Measurements from ENCODE around the gene NFIC. TPM values are rescaled to one million over a fixed set of nuclear protein-coding genes. Genes with fewer than 3 reads are reported as not detected.

NFIC gene
- total RNA-seq, 1 donor from 2014 or later: 1.1 TPM

DNA sequence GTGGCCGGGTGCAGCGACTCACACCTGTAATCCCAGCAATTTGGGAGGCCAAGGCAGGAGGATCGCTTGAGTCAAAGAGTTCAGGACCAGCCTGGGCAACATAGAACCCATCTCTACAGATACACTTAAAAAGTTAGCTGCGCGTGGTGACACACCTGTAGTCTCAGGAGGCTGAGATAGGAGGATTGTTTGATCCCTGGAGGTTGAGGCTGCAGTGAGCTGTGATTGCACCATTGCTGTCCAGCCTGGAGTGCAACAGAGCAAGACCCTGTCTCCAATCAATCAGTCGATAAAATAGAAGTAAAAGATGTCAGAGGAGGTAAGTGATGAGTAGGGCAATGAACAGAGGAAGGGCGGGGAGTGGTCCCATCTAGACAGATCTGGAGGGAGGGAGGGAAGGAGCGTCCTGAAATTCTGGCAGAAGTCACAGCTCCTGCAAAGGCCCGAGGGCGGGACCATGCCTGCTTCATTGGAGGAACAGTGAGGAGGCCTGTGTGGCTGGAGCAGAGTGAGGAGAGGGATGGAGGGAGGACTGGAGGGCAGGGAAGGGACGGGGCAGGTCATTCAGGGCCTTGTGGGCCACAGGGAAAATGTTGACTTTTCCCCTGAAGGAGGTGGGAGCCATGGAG is 104.2 kb downstream of the NFIC start:
- DNase-seq (ENCODE audit: low spot score): no peak
- H3K4me1 Mint-ChIP-seq: no peaks in the 10 kb centered on the region
- H3K9me3 Mint-ChIP-seq: peaks cover 15% of the 10 kb centered on the region
- Histone ChIP-seq H3K4me3 (no peak overlapping the region), H3K79me2 (ENCODE audit: low read depth) (no peaks in the 10 kb centered on the region), H3K27ac (no peak overlapping the region), H3K9me3 (ENCODE audit: low read depth) (no peaks in the 10 kb centered on the region), H3K4me1 (no peaks in the 10 kb centered on the region), H3K4me2 (no peak overlapping the region), H3K36me3 (no peaks in the 10 kb centered on the region), H3K9ac (no peak overlapping the region), H4K20me1 (ENCODE audit: low read depth) (no peaks in the 10 kb centered on the region), H2AFZ (replicated peaks) (no peak overlapping the region), H3F3A (ENCODE audit: low read depth) (no peaks in the 10 kb centered on the region), H3K27me3 (peaks cover 77% of the 10 kb centered on the region)
- no peaks in the 10 kb centered on the region for H3K36me3 Mint-ChIP-seq
- no peak overlapping the region for H3K4me3 Mint-ChIP-seq
- TF ChIP-seq EZH2 (IDR thresholded peaks at IDR 0.05) (no peak), EZH2phosphoT487 (IDR thresholded peaks at IDR 0.05) (no peak)
- TF ChIP-seq, protein P1, sequence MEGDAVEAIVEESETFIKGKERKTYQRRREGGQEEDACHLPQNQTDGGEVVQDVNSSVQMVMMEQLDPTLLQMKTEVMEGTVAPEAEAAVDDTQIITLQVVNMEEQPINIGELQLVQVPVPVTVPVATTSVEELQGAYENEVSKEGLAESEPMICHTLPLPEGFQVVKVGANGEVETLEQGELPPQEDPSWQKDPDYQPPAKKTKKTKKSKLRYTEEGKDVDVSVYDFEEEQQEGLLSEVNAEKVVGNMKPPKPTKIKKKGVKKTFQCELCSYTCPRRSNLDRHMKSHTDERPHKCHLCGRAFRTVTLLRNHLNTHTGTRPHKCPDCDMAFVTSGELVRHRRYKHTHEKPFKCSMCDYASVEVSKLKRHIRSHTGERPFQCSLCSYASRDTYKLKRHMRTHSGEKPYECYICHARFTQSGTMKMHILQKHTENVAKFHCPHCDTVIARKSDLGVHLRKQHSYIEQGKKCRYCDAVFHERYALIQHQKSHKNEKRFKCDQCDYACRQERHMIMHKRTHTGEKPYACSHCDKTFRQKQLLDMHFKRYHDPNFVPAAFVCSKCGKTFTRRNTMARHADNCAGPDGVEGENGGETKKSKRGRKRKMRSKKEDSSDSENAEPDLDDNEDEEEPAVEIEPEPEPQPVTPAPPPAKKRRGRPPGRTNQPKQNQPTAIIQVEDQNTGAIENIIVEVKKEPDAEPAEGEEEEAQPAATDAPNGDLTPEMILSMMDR (IDR thresholded peaks at IDR 0.05): no peak
- peaks cover 40% of the 10 kb centered on the region for H3K27me3 Mint-ChIP-seq (ENCODE audit: insufficient read depth, low read depth)
- H3K27ac Mint-ChIP-seq: no peak overlapping the region

DNA sequence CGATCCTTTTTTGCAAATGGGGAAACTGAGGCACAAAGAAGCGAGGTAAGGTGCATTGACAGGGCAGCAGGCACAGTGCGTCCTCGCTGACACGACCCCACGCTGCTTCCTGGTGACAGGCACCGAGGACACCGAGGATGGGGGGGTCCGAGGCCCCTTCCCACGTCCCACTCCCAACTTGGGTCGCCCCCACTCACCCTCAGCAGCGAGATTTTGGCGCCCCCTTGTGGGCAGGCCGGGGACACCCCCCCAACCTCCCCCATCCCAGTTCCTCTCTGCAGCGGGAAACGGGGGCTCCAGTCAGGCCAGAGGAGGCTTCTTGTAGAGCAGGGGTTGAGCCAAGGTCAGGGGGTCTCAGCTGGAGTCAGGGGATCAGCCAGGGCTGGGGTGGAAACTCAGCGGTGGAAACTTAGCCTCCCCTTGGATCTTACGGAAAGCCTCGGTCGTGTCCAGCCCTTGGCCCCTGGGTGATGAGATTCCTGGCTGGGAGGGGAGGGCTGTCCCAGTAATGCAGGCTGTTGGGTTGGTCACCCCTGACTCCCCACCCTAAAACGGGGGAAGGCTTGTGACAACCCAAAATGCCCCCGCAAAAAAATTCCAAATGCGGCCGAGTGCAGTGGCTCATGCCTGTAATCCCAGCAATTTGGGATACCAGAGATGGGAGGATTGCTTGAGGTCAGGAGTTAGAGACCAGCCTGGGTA is 105.7 kb downstream of the NFIC start:
- Histone ChIP-seq H3K4me3 (no peak overlapping the region), H3K4me2 (no peak overlapping the region), H3K9me3 (ENCODE audit: low read depth) (no peaks in the 10 kb centered on the region), H3K9ac (no peak overlapping the region), H3K4me1 (no peaks in the 10 kb centered on the region), H3F3A (ENCODE audit: low read depth) (no peaks in the 10 kb centered on the region), H3K79me2 (ENCODE audit: low read depth) (no peaks in the 10 kb centered on the region), H3K27ac (no peak overlapping the region), H4K20me1 (ENCODE audit: low read depth) (no peaks in the 10 kb centered on the region), H2AFZ (replicated peaks) (no peak overlapping the region), H3K27me3 (peaks cover 62% of the 10 kb centered on the region), H3K36me3 (no peaks in the 10 kb centered on the region)
- Mint-ChIP-seq H3K4me1 (no peaks in the 10 kb centered on the region), H3K9me3 (peaks cover 12% of the 10 kb centered on the region), H3K36me3 (no peaks in the 10 kb centered on the region), H3K27ac (no peak overlapping the region), H3K4me3 (peak overlapping the region; percentile 71), H3K27me3 (ENCODE audit: insufficient read depth, low read depth) (peaks cover 30% of the 10 kb centered on the region)
- peak; percentile 53 for DNase-seq (ENCODE audit: low spot score)
- TF ChIP-seq EZH2 (IDR thresholded peaks at IDR 0.05): no peak
- TF ChIP-seq, protein P1 (IDR thresholded peaks at IDR 0.05): peak; percentile 82

DNA sequence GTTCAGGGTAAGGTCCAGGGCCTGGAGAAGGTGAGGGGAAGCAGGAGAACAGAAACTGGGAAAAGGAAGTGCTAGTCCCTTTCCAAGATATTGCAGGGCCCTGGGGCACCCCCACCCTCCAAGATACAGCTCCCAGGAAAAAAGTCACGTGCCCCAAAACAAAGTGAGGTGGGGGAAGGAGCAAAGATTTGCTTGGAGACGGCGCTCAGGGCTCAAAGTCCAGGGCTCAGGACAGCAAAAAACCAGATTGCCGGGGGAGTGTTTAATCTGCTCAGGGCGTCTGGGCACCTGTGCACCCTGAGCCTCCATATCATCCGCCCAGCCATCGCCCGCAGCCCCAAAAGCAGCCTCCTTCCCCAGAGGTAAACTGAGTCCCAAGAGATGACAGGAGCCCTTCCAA is 107.6 kb downstream of the NFIC start:
- Histone ChIP-seq H3K4me2 (no peak overlapping the region), H2AFZ (replicated peaks) (no peak overlapping the region), H3K4me1 (no peaks in the 10 kb centered on the region), H3K9me3 (ENCODE audit: low read depth) (no peaks in the 10 kb centered on the region), H3K36me3 (no peaks in the 10 kb centered on the region), H3K79me2 (ENCODE audit: low read depth) (no peaks in the 10 kb centered on the region), H3K9ac (no peak overlapping the region), H4K20me1 (ENCODE audit: low read depth) (no peaks in the 10 kb centered on the region), H3F3A (ENCODE audit: low read depth) (no peaks in the 10 kb centered on the region), H3K27ac (no peak overlapping the region), H3K27me3 (peaks cover 58% of the 10 kb centered on the region), H3K4me3 (no peak overlapping the region)
- peaks cover 31% of the 10 kb centered on the region for H3K27me3 Mint-ChIP-seq (ENCODE audit: insufficient read depth, low read depth)
- TF ChIP-seq, protein P1 (IDR thresholded peaks at IDR 0.05): no peak
- TF ChIP-seq EZH2 (IDR thresholded peaks at IDR 0.05) (no peak), EZH2phosphoT487 (IDR thresholded peaks at IDR 0.05) (no peak)
- no peaks in the 10 kb centered on the region for H3K4me1 Mint-ChIP-seq
- H3K36me3 Mint-ChIP-seq: no peaks in the 10 kb centered on the region
- H3K4me3 Mint-ChIP-seq: no peak overlapping the region
- no peak overlapping the region for H3K27ac Mint-ChIP-seq
- H3K9me3 Mint-ChIP-seq: peaks cover 5% of the 10 kb centered on the region
- no peak for DNase-seq (ENCODE audit: low spot score)

All from neural progenitor cell (in vitro differentiated cells).